Effector CD4-positive, alpha-beta T cell (primary cell): Measurements from ENCODE around the gene NME7.

Experiments
- DNase-seq: peaks from one replicate; pipeline ENCODE4 v3.0.0-alpha.2; 2020

The NME7 gene

GRCh38 chr1:169105434-169106094 is 262.0 kb downstream of the NME7 start:
- DNase-seq: peak; percentile 26

GRCh38 chr1:169105087-169105433 is 262.5 kb downstream of the NME7 start:
- no peak for DNase-seq

GRCh38 chr1:169103480-169103893 is 264.1 kb downstream of the NME7 start:
- DNase-seq: no peak

DNA sequence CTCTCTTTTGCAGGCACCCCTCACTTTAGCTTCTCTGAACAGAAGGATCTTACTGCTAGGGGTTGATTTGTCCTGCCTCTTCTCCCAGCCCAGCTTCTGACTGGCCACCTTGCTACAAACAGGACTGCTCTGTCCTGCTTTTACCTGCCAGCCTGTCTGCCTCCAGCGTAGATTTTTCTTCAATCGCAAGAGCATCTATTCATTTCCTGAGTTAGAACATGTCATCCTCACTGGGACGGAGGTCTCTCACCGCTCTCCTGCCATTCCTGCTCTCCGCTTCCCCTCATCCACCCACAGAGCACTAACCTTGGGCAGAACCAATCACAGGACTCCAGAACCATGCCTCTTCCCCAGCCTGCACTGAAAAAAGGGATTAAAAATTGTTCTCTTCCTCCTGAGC is 264.6 kb downstream of the NME7 start:
- DNase-seq: no peak

GRCh38 chr1:169102567-169102966 is 265.0 kb downstream of the NME7 start:
- DNase-seq: no peak

DNA sequence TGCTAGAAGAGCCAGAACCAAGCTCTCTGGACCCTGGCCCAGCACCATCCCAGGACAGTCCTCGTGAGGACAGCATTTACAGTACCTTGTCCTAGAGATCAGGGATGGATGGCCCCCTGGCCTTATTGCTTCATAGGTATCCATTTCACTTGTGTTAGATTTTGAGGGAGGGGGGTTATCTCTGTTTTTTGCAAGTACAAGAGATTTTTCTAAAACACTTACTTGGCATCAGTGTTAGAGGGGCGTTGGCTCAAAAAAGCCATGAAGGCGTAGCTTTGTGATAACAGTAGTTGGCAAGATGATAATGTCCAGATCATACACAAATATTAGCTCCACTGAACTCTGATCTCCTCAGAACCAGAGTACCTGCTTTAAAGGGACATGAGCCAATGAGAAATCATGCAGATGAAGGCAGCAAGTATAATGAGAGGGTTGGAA is 266.9 kb downstream of the NME7 start:
- DNase-seq: no peak

GRCh38 chr1:169100208-169100607 is 267.4 kb downstream of the NME7 start:
- no peak for DNase-seq

GRCh38 chr1:169099561-169099960 is 268.0 kb downstream of the NME7 start:
- DNase-seq: no peak

DNA sequence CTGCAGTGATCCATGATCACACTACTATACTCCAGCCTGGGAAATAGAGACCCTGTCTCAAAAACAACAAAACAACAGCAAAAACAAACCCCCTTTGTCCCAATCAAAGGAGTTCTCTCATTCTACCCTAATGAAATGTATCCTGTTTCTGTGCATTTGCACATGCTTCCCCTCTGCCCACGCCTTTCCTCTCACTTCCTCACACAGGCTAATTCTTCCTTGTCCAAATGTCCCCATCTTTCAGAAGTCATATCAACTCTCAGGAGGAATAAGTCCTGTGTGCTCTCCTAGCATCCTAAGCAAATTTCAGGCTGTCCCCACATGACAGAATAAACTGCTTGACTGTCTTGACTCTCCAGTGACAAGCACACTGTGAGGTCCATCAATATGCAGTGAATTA is 269.2 kb downstream of the NME7 start:
- DNase-seq: no peak

GRCh38 chr1:169094897-169095569 is 272.6 kb downstream of the NME7 start:
- DNase-seq: no peak

DNA sequence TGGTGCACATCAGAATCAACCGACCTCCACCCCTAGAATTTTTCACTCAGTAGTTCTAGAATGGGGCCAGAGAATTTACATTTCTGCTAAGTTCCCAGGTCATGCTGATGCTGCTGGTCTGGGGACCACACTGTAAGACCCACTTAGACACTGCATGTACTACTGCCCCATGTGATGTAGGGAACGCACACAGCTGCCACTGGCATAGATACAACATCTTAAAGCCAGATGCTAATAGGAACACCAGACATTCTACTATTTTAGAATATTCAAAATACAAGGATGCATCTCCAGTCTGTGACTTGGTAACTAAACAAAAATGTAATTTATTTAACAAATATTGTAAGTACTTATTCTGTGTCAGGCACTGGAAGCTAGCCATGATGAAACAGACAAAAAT is 275.2 kb downstream of the NME7 start:
- no peak for DNase-seq

GRCh38 chr1:169091480-169091941 is 276.1 kb downstream of the NME7 start:
- no peak for DNase-seq

DNA sequence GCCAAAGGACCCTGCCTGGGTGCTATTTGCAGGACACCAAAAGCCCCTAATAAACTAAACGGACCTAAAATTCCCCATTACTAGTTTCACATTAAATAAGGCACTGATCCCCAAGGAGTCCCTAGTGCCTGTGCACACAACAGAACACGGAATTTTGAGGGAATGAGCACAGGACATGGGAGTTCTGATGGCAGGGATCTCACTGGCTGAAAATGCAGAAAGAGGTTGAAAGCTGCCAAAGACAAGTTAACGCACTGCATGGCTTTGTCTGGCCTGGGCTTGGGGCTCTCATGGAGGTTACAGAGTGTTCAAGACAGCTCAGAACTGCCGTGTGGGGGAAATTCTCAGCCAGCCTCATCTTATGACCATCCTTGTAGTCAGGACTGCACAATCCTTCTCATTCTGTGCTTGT is 276.7 kb downstream of the NME7 start:
- no peak for DNase-seq

GRCh38 chr1:169090308-169090899 is 277.2 kb downstream of the NME7 start:
- no peak for DNase-seq

DNA sequence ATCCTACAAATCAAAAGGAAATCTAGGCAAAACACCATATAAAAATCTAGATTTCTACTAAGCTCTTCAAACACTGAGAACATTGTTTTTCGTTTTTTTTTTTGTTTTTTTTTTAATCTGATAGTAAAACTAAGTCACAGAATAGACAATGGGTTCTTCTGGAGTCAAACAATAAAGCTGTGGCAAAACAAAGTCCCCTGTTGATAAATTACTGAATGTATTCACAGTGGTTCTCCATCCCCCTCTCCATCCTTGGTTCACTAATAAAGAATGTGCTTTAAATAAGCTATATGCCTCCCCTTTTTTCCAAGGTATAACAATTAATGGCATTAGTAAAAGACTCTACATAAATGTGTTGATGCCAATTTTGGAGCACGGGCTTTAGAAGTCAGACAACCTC is 277.8 kb downstream of the NME7 start:
- DNase-seq: no peak

GRCh38 chr1:169087876-169088275 is 279.7 kb downstream of the NME7 start:
- no peak for DNase-seq

GRCh38 chr1:169086603-169087455 is 280.8 kb downstream of the NME7 start:
- no peak for DNase-seq

DNA sequence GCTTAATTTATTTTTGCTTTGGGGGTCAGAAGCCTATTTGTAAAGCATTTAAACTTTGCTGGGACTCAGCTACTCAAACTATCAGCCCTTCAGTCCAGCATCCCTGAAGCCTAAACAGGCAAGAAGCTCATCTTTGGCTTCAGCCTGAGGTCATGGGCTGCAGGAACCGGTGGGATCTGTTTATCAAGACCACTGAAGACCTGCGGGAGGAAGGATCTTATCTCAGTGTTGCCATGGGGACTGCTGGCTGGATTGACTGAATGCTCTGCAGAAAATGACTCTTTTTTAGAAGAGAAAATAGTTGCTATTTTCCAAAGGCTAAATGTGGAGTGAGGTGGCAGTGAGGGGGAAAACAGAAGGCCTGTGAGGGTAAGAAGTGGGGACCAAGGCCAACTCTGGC is 281.7 kb downstream of the NME7 start:
- no peak for DNase-seq
